Ovary (tissue), 9 donors: ENCODE measurements around the gene ANKRD31. TPM values are rescaled to one million over a fixed set of nuclear protein-coding genes. Genes with fewer than 3 reads are reported as not detected.
A peak's percentile ranks its signal among the peaks of the same experiment; 100 is the strongest.

Source experiments
- DNase-seq, 5 donors: peaks; one replicate each; pipeline ENCODE4 v3.0.0-alpha.2; 2019 to 2020
- H3K27ac ChIP-seq, 2 donors: fragments of 200-600 bp; one replicate each; pipeline versions ENCODE4 v1.5.1 to v1.8.0; 2019 to 2022
- H3K27me3 ChIP-seq: fragments of 200-600 bp; one replicate; pipeline ENCODE4 v1.8.0; 2022
- H3K36me3 ChIP-seq: fragments of 200-600 bp; sonication (generic); one replicate; pipeline ENCODE4 v1.5.1; 2019
- H3K4me1 ChIP-seq: one replicate; pipeline ENCODE4 v1.8.1; 2013; ENCODE audit warnings: mild to moderate bottlenecking, moderate library complexity; ENCODE audit not compliant: insufficient read depth
- H3K4me3 ChIP-seq: fragments of 200-600 bp; sonication (generic); one replicate; pipeline ENCODE4 v1.5.1; 2017
- H3K9me3 ChIP-seq, 2 donors: fragments of 200-600 bp in 1 of 2; sonication (generic) in 1 of 2; one replicate each; pipeline versions ENCODE4 v1.5.1 to v1.8.1; 2013 to 2019; ENCODE audit warnings: mild to moderate bottlenecking in 1 of 2, moderate library complexity in 1 of 2
- EP300 ChIP-seq: sonication (generic); formaldehyde crosslinking; IDR thresholded peaks from one replicate; pipeline ENCODE4 v1.6.1; 2017; ENCODE audit warnings: antibody characterized with exemption
- POLR2A ChIP-seq: fragments of 450-650 bp; IDR thresholded peaks from one replicate; pipeline ENCODE4 v1.6.1; 2017; ENCODE audit warnings: antibody characterized with exemption, mild to moderate bottlenecking, moderate library complexity
- WGBS, 3 donors: extraction: QIAGEN DNeasy Blood & Tissue Kit in 1 of 3; methylation state at CpG; one replicate each; pipeline versions ENCODE4 v1.1.5 to v1.1.7; 2013 to 2017; 5-methylcytosine and 5-hydroxymethylcytosine counted together
- intact Hi-C, 4 donors: fragments of 100-400 bp; cut with DNase I; formaldehyde crosslinking; loops; one replicate each; pipeline versions ENCODE4 v1.11.0 to v1.15.1; 2022 to 2023
- polyA plus RNA-seq, 2 donors: library from polyadenylated mRNA; stranded (reverse); fragments of 200-250 nt in 1 of 2; fragments of 350-450 nt in 1 of 2; fragmentation: Illumina TruSeq in 1 of 2; extraction: RNeasy Lipid Tissue Mini Kit (QIAGEN cat#74804) in 1 of 2; gene quantifications; one replicate each; pipeline ENCODE4 v1.2.3, GENCODE V29; 2013 to 2014
- total RNA-seq, 7 donors: library from RNA; depleted of rRNA in 2 of 7; stranded (reverse); fragments of >200 nt in 2 of 7; fragmentation: NEBNext Ultra II Directional in 3 of 7; extraction: Animal tissue kit (Norgen Biotek cat#: 25700) in 3 of 7; gene quantifications; one replicate each; pipeline versions ENCODE4 v1.1.0 to v1.2.4, GENCODE V29; 2016 to 2023
- TF ChIP-seq, protein P1 (sequence below), 3 donors: fragments of 450-650 bp in 2 of 3; fragments of 200-600 bp in 1 of 3; IDR thresholded peaks; one replicate each; pipeline versions ENCODE4 v1.5.1 to v1.8.0; 2016 to 2022; ENCODE audit warnings: antibody characterized with exemption in 3 of 3, mild to moderate bottlenecking in 1 of 3
- donor health status: DM: no; HTN: no; CAD: no; lungs with moderate emphysema.
- donor health status: DM: no; HTN: no; CAD: no.
- donor health status: Bipolar disorder and iron deficiency.
- donor health status: DM: yes; HTN: yes; CAD: no.
- donor health status: DM: no; HTN: no; CAD: no.
- donor health status: DM: yes; HTN: yes; CAD: no.

ANKRD31 gene
- total and polyA plus RNA-seq, 9 donors: 0.11 to 0.55 (median 0.36) TPM

DNA sequence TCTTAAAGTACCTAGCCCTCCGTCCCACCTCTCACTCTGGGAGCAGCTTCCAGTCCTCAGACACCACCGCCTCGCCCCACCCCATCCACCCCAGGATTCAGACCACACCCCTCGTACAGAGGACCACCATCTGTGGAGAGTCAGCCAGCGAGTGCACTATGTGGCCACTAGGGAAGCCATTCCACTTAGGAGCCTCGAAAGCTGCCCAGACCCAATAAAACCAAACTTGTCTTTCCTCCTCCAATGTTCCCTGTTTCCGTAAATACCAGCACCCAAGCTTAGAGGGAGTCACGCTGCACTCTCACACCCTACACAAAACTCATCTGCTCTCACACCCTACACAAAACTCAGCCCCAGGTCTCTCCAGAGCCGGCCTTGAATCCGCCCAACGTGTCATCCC lies 186.3 kb downstream of the ANKRD31 start:
- H3K4me3 ChIP-seq: no peak overlapping the region
- no peaks in the 10 kb centered on the region for H3K27me3 ChIP-seq
- no peak overlapping the region for H3K27ac ChIP-seq
- H3K9me3 ChIP-seq: no peaks in the 10 kb centered on the region
- H3K36me3 ChIP-seq: no peaks in the 10 kb centered on the region
- TF ChIP-seq, protein P1, sequence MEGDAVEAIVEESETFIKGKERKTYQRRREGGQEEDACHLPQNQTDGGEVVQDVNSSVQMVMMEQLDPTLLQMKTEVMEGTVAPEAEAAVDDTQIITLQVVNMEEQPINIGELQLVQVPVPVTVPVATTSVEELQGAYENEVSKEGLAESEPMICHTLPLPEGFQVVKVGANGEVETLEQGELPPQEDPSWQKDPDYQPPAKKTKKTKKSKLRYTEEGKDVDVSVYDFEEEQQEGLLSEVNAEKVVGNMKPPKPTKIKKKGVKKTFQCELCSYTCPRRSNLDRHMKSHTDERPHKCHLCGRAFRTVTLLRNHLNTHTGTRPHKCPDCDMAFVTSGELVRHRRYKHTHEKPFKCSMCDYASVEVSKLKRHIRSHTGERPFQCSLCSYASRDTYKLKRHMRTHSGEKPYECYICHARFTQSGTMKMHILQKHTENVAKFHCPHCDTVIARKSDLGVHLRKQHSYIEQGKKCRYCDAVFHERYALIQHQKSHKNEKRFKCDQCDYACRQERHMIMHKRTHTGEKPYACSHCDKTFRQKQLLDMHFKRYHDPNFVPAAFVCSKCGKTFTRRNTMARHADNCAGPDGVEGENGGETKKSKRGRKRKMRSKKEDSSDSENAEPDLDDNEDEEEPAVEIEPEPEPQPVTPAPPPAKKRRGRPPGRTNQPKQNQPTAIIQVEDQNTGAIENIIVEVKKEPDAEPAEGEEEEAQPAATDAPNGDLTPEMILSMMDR (IDR thresholded peaks at IDR 0.05): no peak
- TF ChIP-seq POLR2A (no peak), EP300 (no peak)
- intact Hi-C loops: loop anchor here in 1 of 4 donors (10.0 kb wide), 1 partner anchor 786 kb away; no protein-coding TSS in a partner anchor
- peaks cover 12% of the 10 kb centered on the region for H3K4me1 ChIP-seq
- peak in 2 of 5 donors; percentile 24 to 45 for DNase-seq
- 79 to 84% (median 80%) methylated on average over 11 of the region's 11 CpGs for WGBS, 3 donors

DNA sequence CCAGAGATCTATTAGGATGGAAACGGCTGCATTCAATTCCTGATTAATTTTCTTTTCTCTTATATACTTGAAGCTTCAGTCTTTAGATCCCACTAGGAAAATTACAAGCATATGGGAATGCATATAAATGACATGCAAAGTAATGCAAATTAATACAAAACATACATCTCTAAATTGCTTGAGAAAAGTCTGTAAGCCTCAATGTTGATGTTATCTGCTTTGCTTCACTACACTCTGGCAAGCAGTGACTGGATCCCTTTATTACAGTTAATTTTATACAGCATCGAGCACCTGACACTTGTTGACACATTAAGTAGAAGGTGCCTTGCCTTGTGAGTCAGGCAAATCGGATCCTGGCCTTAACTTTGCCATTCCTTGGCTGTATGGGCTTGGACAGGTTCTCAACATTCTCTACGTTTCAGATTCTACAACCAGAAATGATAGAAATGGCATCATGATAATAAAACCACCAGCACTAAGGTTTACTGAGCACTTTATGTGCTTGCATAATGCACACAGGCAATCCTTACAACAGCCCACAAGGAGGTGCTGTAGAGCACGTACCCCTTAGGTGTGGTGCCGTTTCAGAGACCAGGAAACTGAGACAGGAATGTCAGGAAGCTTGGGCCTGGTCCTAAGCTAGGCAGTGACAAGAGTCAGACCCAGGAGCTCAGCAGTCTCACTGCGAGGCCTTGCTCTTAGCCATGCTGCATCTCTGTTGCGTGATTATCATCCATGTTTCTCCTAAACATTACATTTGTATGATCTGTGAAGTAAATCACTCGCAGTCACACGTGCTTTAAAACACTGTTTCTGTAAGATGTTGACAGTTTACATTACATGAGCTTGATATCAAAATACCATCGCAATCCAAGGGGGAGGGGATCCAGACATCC lies 187.0 kb downstream of the ANKRD31 start:
- Histone ChIP-seq H3K36me3 (no peaks in the 10 kb centered on the region), H3K4me3 (no peak overlapping the region), H3K27me3 (no peaks in the 10 kb centered on the region), H3K9me3 (no peaks in the 10 kb centered on the region), H3K27ac (no peak overlapping the region), H3K4me1 (peaks cover 12% of the 10 kb centered on the region)
- intact Hi-C loops: loop anchor here in 1 of 4 donors (10.0 kb wide), 1 partner anchor 785 kb away; no protein-coding TSS in a partner anchor
- WGBS, 3 donors: 68 to 75% (median 71%) methylated on average over 11 of the region's 11 CpGs
- peak in 2 of 5 donors; percentile 41 to 51 for DNase-seq
- TF ChIP-seq, protein P1 (IDR thresholded peaks at IDR 0.05): peak in 1 of 3 donors; percentile 15
- no peak for TF ChIP-seq POLR2A

DNA sequence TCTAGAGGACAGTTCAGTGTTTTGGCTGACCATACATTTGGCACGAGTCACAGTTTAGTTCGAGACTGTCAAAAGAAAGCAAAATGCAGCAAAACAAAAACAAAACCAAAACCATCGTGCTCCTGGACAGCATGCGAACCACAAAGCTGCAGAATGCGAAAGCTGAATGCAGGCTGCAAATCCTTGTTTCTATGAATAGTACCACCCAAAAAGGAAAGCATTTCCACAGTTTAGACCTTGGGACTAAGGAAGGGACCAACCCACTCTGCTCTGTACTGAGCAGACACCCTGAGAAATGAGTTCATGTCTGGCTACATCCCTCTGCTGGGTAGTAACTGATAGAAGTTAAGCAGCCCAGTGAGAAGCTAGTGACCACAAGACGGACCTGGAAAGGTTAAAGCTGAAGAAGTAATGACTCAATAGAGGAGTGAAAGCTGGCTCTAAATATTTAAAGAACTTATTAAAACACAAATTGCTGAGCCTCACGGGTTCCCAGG lies 188.2 kb downstream of the ANKRD31 start:
- Histone ChIP-seq H3K4me3 (no peak overlapping the region), H3K4me1 (peaks cover 9% of the 10 kb centered on the region), H3K27me3 (no peaks in the 10 kb centered on the region), H3K9me3 (no peaks in the 10 kb centered on the region), H3K27ac (no peak overlapping the region), H3K36me3 (no peaks in the 10 kb centered on the region)
- 4 to 23% (median 9%) methylated on average over 7 of the region's 7 CpGs for WGBS, 3 donors
- DNase-seq: no peak
- intact Hi-C loops: no loop called here
- TF ChIP-seq EP300 (no peak), POLR2A (no peak)
- TF ChIP-seq, protein P1 (IDR thresholded peaks at IDR 0.05): no peak

DNA sequence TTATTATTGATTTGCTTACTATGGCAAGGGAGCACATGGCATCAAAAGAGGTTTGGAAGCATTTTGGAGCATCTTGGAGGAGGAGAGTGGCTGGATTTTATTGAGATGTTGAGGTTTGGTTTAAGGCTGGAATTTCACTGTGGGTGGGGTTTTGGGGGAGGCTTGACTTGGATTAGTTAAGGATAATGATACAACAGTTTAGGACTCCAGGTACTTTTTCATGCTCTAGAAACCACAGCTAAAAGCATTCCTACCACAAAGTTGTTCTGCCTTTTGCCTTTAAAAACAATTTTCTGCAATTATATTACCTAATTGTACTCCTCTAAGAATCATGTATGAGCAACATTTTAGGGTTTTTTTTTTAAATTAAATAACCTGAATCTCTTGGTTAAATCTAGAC lies 189.3 kb downstream of the ANKRD31 start:
- H3K36me3 ChIP-seq: no peaks in the 10 kb centered on the region
- intact Hi-C loops: no loop called here
- TF ChIP-seq, protein P1 (IDR thresholded peaks at IDR 0.05): no peak
- TF ChIP-seq POLR2A: no peak
- no peak for TF ChIP-seq EP300
- DNase-seq: no peak
- peaks cover 9% of the 10 kb centered on the region for H3K4me1 ChIP-seq
- H3K27me3 ChIP-seq: no peaks in the 10 kb centered on the region
- no peaks in the 10 kb centered on the region for H3K9me3 ChIP-seq
- no peak overlapping the region for H3K27ac ChIP-seq
- no peak overlapping the region for H3K4me3 ChIP-seq
